Uterus (tissue), 2 donors: ENCODE results near the gene PAAF1.

Experiments
- CTCF ChIP-seq, 4 experiments: fragments of 200-600 bp in 2 of 4; fragments of 450-650 bp in 2 of 4; sonication (generic) in 2 of 4; IDR thresholded peaks; one replicate each; pipeline ENCODE4 v1.5.1; 2016 to 2019; ENCODE audit warnings: antibody characterized with exemption in 4 of 4, mild to moderate bottlenecking in 2 of 4, moderate library complexity in 1 of 4
- POLR2A ChIP-seq, 2 donors: fragments of 450-650 bp; IDR thresholded peaks; one replicate each; pipeline ENCODE4 v1.6.1; 2016; ENCODE audit warnings: antibody characterized with exemption in 2 of 2, mild to moderate bottlenecking in 1 of 2, moderate library complexity in 1 of 2

DNA sequence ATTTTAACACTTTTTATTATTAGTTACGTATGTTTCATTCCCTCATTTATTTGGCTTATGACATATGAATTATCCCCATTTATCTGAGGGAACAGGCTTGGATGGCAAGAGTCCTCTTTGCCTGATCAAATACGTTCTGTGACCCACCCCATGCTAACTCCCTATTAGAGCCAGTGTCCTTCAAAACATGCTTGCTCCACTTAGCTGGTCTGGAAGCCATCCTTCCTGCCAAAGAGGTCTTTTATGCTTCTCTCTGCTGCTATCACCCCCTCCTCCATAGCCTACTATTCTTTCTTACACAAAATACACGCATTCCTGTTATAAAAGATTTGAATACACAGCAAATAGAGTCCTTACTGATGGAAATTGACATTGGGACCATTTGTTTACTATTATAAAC, 6.5 kb upstream of the PAAF1 start:
- TF ChIP-seq CTCF (IDR thresholded peaks at IDR 0.05) (no peak), POLR2A (IDR thresholded peaks at IDR 0.05) (no peak)
